OCI-LY1 (cell line): Measurements from ENCODE around the gene FBP2.

ENCODE experiments used
- H2AFZ ChIP-seq: fragments of 200-600 bp; sonication (generic), shearing (Covaris generic); 2 replicates; pipeline ENCODE4 v1.6.0; 2014; ENCODE audit warnings: antibody characterized with exemption, mild to moderate bottlenecking, low read length
- H3F3A ChIP-seq: fragments of 200-600 bp; sonication (generic), shearing (Covaris generic); 2 replicates; pipeline ENCODE4 v1.6.0; 2014; ENCODE audit warnings: mild to moderate bottlenecking, antibody characterized with exemption, low read length, moderate library complexity; ENCODE audit not compliant: insufficient read depth
- H3K27ac ChIP-seq: fragments of 200-600 bp; sonication (generic); 2 replicates; pipeline ENCODE4 v1.5.1; 2014; ENCODE audit warnings: low read length, mixed run types, mild to moderate bottlenecking, low read depth; ENCODE audit not compliant: poor library complexity, severe bottlenecking
- H3K27me3 ChIP-seq: fragments of 200-600 bp; sonication (generic); 2 replicates; pipeline ENCODE4 v1.6.0; 2014; ENCODE audit warnings: antibody characterized with exemption, mild to moderate bottlenecking, low read length, moderate library complexity; ENCODE audit not compliant: insufficient read depth
- H3K36me3 ChIP-seq: fragments of 200-600 bp; sonication (generic); 2 replicates; pipeline ENCODE4 v1.6.1; 2014; ENCODE audit warnings: mild to moderate bottlenecking, antibody characterized with exemption, low read length, moderate library complexity, mixed read lengths; ENCODE audit not compliant: insufficient read depth
- H3K4me1 ChIP-seq: fragments of 200-600 bp; sonication (generic); 2 replicates; pipeline ENCODE4 v1.5.1; 2014; ENCODE audit warnings: mild to moderate bottlenecking, low read length, moderate library complexity; ENCODE audit not compliant: insufficient read depth, severe bottlenecking
- H3K4me2 ChIP-seq: fragments of 200-600 bp; sonication (generic), shearing (Covaris generic); 2 replicates; pipeline ENCODE4 v1.6.1; 2014; ENCODE audit warnings: low read length
- H3K4me3 ChIP-seq: fragments of 200-600 bp; sonication (generic); 2 replicates; pipeline ENCODE4 v1.5.1; 2014; ENCODE audit warnings: low read length, low read depth, mild to moderate bottlenecking, mixed read lengths; ENCODE audit not compliant: poor library complexity, severe bottlenecking
- H3K79me2 ChIP-seq: fragments of 200-600 bp; shearing (Covaris generic); 2 replicates; pipeline ENCODE4 v1.6.1; 2016; ENCODE audit warnings: mixed run types, low read length, mixed read lengths; ENCODE audit not compliant: insufficient read depth
- H3K9ac ChIP-seq: fragments of 200-600 bp; sonication (generic), shearing (Covaris generic); 2 replicates; pipeline ENCODE4 v1.6.1; 2014; ENCODE audit warnings: mild to moderate bottlenecking, low read length, mixed read lengths
- H3K9me2 ChIP-seq: fragments of 200-600 bp; sonication (generic), shearing (Covaris generic); 2 replicates; pipeline ENCODE4 v1.6.1; 2014; ENCODE audit warnings: low read depth, mild to moderate bottlenecking, low read length, mixed read lengths
- H3K9me3 ChIP-seq: fragments of 200-600 bp; shearing (Covaris generic); 2 replicates; pipeline ENCODE4 v1.6.1; 2014; ENCODE audit warnings: low read length, mixed read lengths
- H4K20me1 ChIP-seq: fragments of 200-600 bp; sonication (generic), shearing (Covaris generic); 2 replicates; pipeline ENCODE4 v1.6.0; 2016; ENCODE audit warnings: mild to moderate bottlenecking, low read length; ENCODE audit not compliant: insufficient read depth
- CTCF ChIP-seq: fragments of 200-600 bp; sonication (generic), shearing (Covaris generic); IDR thresholded peaks from 2 replicates; pipeline ENCODE4 v1.5.1; 2017; ENCODE audit warnings: mild to moderate bottlenecking, antibody characterized with exemption, low read length, moderate library complexity, mixed read lengths
- EZH2 ChIP-seq: fragments of 200-600 bp; sonication (generic), shearing (Covaris generic); IDR thresholded peaks from 2 replicates; pipeline ENCODE4 v1.8.0; 2017; ENCODE audit warnings: borderline replicate concordance, mixed run types, mild to moderate bottlenecking, antibody characterized with exemption, low read length, moderate library complexity, mixed read lengths

The FBP2 gene

GRCh38 chr9:94514722-94515121 lies 78.9 kb downstream of the FBP2 start:
- Histone ChIP-seq H3F3A (no peaks in the 10 kb centered on the region), H4K20me1 (no peaks in the 10 kb centered on the region), H3K4me1 (no peaks in the 10 kb centered on the region), H3K79me2 (no peaks in the 10 kb centered on the region), H2AFZ (no peak overlapping the region), H3K27me3 (no peaks in the 10 kb centered on the region), H3K9me3 (no peaks in the 10 kb centered on the region), H3K36me3 (no peaks in the 10 kb centered on the region), H3K9me2 (no peaks in the 10 kb centered on the region), H3K9ac (no peak overlapping the region), H3K4me3 (no peak overlapping the region), H3K27ac (no peak overlapping the region), H3K4me2 (no peak overlapping the region)
- TF ChIP-seq CTCF (no peak), EZH2 (no peak)

- H4K20me1 ChIP-seq, result no peaks in the 10 kb centered on the region
- no peak overlapping the region for H2AFZ ChIP-seq
- H3K9ac ChIP-seq, result no peak overlapping the region
- H3K27me3 ChIP-seq, result no peaks in the 10 kb centered on the region
- no peaks in the 10 kb centered on the region for H3K4me1 ChIP-seq
- H3K27ac ChIP-seq, result no peak overlapping the region
- H3K4me3 ChIP-seq, result no peak overlapping the region
- no peaks in the 10 kb centered on the region for H3K9me2 ChIP-seq
- H3K9me3 ChIP-seq, result no peaks in the 10 kb centered on the region
- no peaks in the 10 kb centered on the region for H3F3A ChIP-seq
- no peak for TF ChIP-seq EZH2
- no peaks in the 10 kb centered on the region for H3K36me3 ChIP-seq
- H3K4me2 ChIP-seq, result no peak overlapping the region
- H3K79me2 ChIP-seq, result no peaks in the 10 kb centered on the region
These were observed 81.7 kb downstream of the FBP2 start for GRCh38 chr9:94511955-94512265.

GRCh38 chr9:94511134-94511954 lies 82.3 kb downstream of the FBP2 start:
- Histone ChIP-seq H3K79me2 (no peaks in the 10 kb centered on the region), H4K20me1 (no peaks in the 10 kb centered on the region), H3K4me1 (no peaks in the 10 kb centered on the region), H3K4me2 (no peak overlapping the region), H3K36me3 (no peaks in the 10 kb centered on the region), H3K27ac (no peak overlapping the region), H2AFZ (no peak overlapping the region), H3K9me3 (no peaks in the 10 kb centered on the region), H3K27me3 (no peaks in the 10 kb centered on the region), H3K4me3 (no peak overlapping the region), H3K9me2 (no peaks in the 10 kb centered on the region), H3K9ac (no peak overlapping the region), H3F3A (no peaks in the 10 kb centered on the region)
- TF ChIP-seq EZH2, result no peak
- no peak for TF ChIP-seq CTCF
